Myocyte (in vitro differentiated cells): ENCODE data around the gene SPA17. TPM values are rescaled to one million over a fixed set of nuclear protein-coding genes. Genes with fewer than 3 reads are reported as not detected.
A peak's percentile ranks its signal among the peaks of the same experiment; 100 is the strongest.

Source experiments
- DNase-seq: peaks from one replicate; pipeline ENCODE4 v3.0.0-alpha.2; 2012; ENCODE audit warnings: low read depth
- total RNA-seq: library from RNA; depleted of rRNA; stranded (reverse); fragments of >200 nt; gene quantifications from 2 replicates; pipeline ENCODE4 v1.2.3, GENCODE V29; 2014

SPA17 gene
- total RNA-seq, 1 donor from 2014 or later: 7.7 TPM

- no peak for DNase-seq
Observed at GRCh38 chr11:124661553-124661952, 12.2 kb upstream of the SPA17 start.

- DNase-seq: no peak
Observed at GRCh38 chr11:124662106-124662505, 11.6 kb upstream of the SPA17 start.

GRCh38 chr11:124663861-124664260 lies 9.8 kb upstream of the SPA17 start:
- DNase-seq: peak; percentile 42

- DNase-seq: no peak
Observed at GRCh38 chr11:124667601-124668000, 6.1 kb upstream of the SPA17 start.

GRCh38 chr11:124669193-124669592 lies 4.5 kb upstream of the SPA17 start:
- peak; percentile 49 for DNase-seq

- DNase-seq: no peak
Observed at GRCh38 chr11:124670732-124671131, 3.0 kb upstream of the SPA17 start.

- no peak for DNase-seq
Observed at GRCh38 chr11:124672536-124673215, 1.0 kb upstream of the SPA17 start.

GRCh38 chr11:124674168-124674517 lies 439 bp downstream of the SPA17 start:
- no peak for DNase-seq

- DNase-seq: no peak
Observed at GRCh38 chr11:124674571-124674970, 867 bp downstream of the SPA17 start.

GRCh38 chr11:124676386-124676785 lies 2.7 kb downstream of the SPA17 start:
- DNase-seq: no peak

- DNase-seq: no peak
Observed at GRCh38 chr11:124678416-124678815, 4.7 kb downstream of the SPA17 start.

- DNase-seq: no peak
Observed at GRCh38 chr11:124681421-124681820, 7.7 kb downstream of the SPA17 start.

- DNase-seq: no peak
Observed at GRCh38 chr11:124682443-124682842, 8.7 kb downstream of the SPA17 start.

- DNase-seq: no peak
Observed at GRCh38 chr11:124693142-124693541, 19.4 kb downstream of the SPA17 start.

GRCh38 chr11:124699547-124699946 lies 25.8 kb downstream of the SPA17 start:
- no peak for DNase-seq

- no peak for DNase-seq
Observed at GRCh38 chr11:124700028-124700427, 26.3 kb downstream of the SPA17 start.

GRCh38 chr11:124707829-124708228 lies 34.1 kb downstream of the SPA17 start:
- no peak for DNase-seq

- no peak for DNase-seq
Observed at GRCh38 chr11:124712392-124712791, 38.7 kb downstream of the SPA17 start.

GRCh38 chr11:124716591-124716990 lies 42.9 kb downstream of the SPA17 start:
- peak; percentile 13 for DNase-seq

GRCh38 chr11:124717421-124717785 lies 43.7 kb downstream of the SPA17 start:
- peak; percentile 15 for DNase-seq

- peak; percentile 75 for DNase-seq
Observed at GRCh38 chr11:124717786-124718651, 44.3 kb downstream of the SPA17 start.

GRCh38 chr11:124718801-124719200 lies 45.1 kb downstream of the SPA17 start:
- DNase-seq: no peak

- DNase-seq: no peak
Observed at GRCh38 chr11:124719534-124719933, 45.8 kb downstream of the SPA17 start.
